HG02759 (cell line): Measurements from ENCODE around the gene PHYHD1.
"Not testable (repeated sequence)": the region's sequence is repeated elsewhere in the genome, so short reads cannot be mapped to it uniquely, and the experiment has no call there.

ENCODE experiments used
- ATAC-seq: cut with Tn5 transposase; IDR thresholded peaks from one replicate; pipeline ENCODE4 v1.9.1; 2021; ENCODE audit warnings: mild to moderate bottlenecking, moderate library complexity; ENCODE audit not compliant: unreplicated experiment

Gene PHYHD1

GRCh38 chr9:128947527-128948301 is 26.9 kb downstream of the PHYHD1 start, which contains the start of the genes DOLK and NUP188:
DOLK (minus strand) TSS chr9:128947603; CDS start chr9:128947303, 300 bp downstream.
NUP188 (plus strand) TSS chr9:128947699; CDS start chr9:128947720, 21 bp downstream.
- peak; percentile 82 for ATAC-seq

- not testable (repeated sequence) for ATAC-seq
These were observed 40.6 kb downstream of the PHYHD1 start for GRCh38 chr9:128961403-128961802.

- ATAC-seq, result no peak
These were observed 48.7 kb downstream of the PHYHD1 start for GRCh38 chr9:128969491-128969890.

GRCh38 chr9:128972956-128973355 is 52.2 kb downstream of the PHYHD1 start:
- ATAC-seq, result no peak

- ATAC-seq, result no peak
These were observed 58.3 kb downstream of the PHYHD1 start for GRCh38 chr9:128979111-128979510.

- ATAC-seq, result no peak
These were observed 62.8 kb downstream of the PHYHD1 start for GRCh38 chr9:128983536-128983935.

GRCh38 chr9:128986671-128987070 is 65.9 kb downstream of the PHYHD1 start:
- no peak for ATAC-seq

- no peak for ATAC-seq
These were observed 67.0 kb downstream of the PHYHD1 start for GRCh38 chr9:128987805-128988204.
